T-helper 17 cell (primary cell): Measurements from ENCODE around the gene DDIAS. TPM values are rescaled to one million over a fixed set of nuclear protein-coding genes. Genes with fewer than 3 reads are reported as not detected.
"Not testable (repeated sequence)": the region's sequence is repeated elsewhere in the genome, so short reads cannot be mapped to it uniquely, and the experiment has no call there.

Source experiments
- ATAC-seq: fragments of 150-1000 bp; cut with Tn5 transposase; 2 replicates; pipeline ENCODE4 v1.10.0; 2021; ENCODE audit warnings: mild to moderate bottlenecking, moderate library complexity
- DNase-seq, 3 donors: peaks; one replicate each; pipeline versions ENCODE4 v3.0.0 to v3.0.0-alpha.2; 2020 to 2021
- H3K9me3 ChIP-seq: one replicate; pipeline ENCODE4 v1.7.0; 2013; ENCODE audit warnings: low read length, mild to moderate bottlenecking; ENCODE audit not compliant: control insufficient read depth, poor library complexity, severe bottlenecking
- H3K27ac Mint-ChIP-seq: one replicate; pipeline ENCODE4 v1.8.0; 2022; ENCODE audit warnings: mild to moderate bottlenecking, moderate library complexity, mixed read lengths
- H3K27me3 Mint-ChIP-seq: one replicate; pipeline ENCODE4 v1.8.0; 2022; ENCODE audit warnings: mixed read lengths
- H3K36me3 Mint-ChIP-seq: one replicate; pipeline ENCODE4 v1.8.0; 2022; ENCODE audit warnings: low read depth, mixed read lengths
- H3K4me1 Mint-ChIP-seq: one replicate; pipeline ENCODE4 v1.8.0; 2022; ENCODE audit warnings: mild to moderate bottlenecking, mixed read lengths
- H3K4me3 Mint-ChIP-seq: one replicate; pipeline ENCODE4 v1.8.0; 2022; ENCODE audit warnings: mild to moderate bottlenecking, moderate library complexity, mixed read lengths
- total RNA-seq, 4 donors: library from RNA in 2 of 4; stranded (reverse) in 2 of 4; gene quantifications; one replicate each; pipeline ENCODE4 v1.2.3 and lab custom pipeline; 2022 to 2026

DDIAS gene, protein sequence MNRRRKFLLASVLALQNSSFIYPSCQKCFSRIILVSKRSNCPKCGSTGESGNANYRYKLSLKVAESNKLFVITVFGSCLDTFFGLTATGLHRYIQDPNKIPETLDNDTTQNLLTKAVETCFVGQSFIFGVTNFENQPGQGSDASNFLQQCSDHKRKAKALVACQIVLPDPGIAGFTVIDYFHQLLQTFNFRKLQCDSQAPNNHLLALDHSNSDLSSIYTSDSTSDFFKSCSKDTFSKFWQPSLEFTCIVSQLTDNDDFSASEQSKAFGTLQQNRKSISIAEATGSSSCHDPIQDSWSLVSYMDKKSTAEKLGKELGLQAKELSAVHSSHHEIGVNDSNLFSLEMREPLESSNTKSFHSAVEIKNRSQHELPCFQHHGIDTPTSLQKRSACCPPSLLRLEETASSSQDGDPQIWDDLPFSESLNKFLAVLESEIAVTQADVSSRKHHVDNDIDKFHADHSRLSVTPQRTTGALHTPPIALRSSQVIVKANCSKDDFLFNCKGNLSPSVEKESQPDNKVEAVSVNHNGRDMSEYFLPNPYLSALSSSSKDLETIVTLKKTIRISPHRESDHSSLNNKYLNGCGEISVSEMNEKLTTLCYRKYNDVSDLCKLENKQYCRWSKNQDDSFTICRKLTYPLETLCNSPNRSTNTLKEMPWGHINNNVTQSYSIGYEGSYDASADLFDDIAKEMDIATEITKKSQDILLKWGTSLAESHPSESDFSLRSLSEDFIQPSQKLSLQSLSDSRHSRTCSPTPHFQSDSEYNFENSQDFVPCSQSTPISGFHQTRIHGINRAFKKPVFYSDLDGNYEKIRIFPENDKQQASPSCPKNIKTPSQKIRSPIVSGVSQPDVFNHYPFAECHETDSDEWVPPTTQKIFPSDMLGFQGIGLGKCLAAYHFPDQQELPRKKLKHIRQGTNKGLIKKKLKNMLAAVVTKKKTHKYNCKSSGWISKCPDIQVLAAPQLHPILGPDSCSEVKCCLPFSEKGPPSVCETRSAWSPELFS
- total RNA-seq (under 1 TPM; 0.47 to 0.52 TPM), total RNA-seq (lab: John Stamatoyannopoulos, UW) (1.2 to 3.0 reads per million in 2 donors)

DNA sequence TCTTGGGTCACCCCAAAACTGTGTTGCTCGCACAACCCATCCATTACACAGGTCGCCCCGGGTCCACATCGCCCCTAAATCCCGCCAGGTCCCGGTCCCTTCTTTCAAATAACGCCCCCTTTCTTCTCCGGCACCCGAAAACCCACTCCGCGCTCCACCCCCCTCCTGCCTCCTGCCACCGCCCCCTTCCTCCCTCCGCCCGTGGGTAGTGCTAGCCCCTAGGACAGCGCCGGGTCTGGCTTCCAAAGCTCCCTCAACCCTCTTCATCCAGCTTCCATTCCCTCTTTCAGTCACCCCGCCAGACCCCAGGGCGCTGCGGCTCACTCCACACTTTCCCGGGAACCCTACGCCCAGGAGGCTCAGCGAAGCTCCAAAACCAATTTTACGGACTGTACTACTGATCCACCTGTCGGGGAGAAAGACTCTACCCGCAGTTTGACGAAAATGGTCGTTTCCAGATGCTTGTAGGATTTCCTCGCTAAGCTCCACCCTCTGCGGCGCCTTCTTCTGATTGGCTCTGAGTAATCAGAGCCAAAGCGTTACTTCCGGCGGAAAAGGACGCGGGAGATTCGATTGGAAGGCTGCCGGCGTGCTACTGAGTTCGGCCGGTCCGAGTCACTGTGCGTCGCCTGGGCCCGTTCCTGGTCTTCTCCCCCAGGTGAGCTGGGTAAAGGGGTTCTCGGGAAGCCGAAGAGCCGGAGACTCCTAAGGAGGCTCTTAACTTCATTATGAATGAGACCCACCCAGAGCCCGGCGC lies at the start of gene DDIAS:
TSS of gene DDIAS (plus strand) at position 572 of the 757 bp plus-strand sequence. CDS start 13,003 bp downstream, outside the sequence.
- Mint-ChIP-seq H3K4me3 (peak within 1 kb of the TSS; percentile 98), H3K36me3 (peaks cover 5% of the 10 kb centered on the region), H3K27ac (peak within 1 kb of the TSS; percentile 100), H3K4me1 (peaks cover 41% of the 10 kb centered on the region), H3K27me3 (no peaks in the 10 kb centered on the region)
- H3K9me3 ChIP-seq, result no peaks in the 10 kb centered on the region
- ATAC-seq (peak; percentile 73), DNase-seq (peak; percentile 80 to 83 (median 81))

DNA sequence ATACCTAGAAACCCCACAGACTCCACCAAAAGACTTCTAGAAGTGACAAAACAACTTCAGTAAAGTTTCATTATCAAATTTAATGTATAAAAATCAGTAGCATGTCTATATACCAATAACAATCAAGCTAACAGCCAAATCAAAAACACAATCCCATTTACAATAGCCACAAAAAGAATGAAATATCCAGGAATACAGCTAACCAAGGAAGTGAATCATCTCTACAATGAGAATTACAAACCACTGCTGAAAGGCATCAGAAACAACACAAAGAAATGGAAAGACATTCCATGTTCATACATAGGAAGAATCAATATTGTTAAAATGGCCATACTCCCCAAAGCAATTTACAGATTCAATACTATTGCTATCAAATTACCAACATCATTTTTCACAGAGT lies 47.3 kb upstream of the DDIAS start:
- Mint-ChIP-seq H3K27ac (no peak overlapping the region), H3K4me3 (no peak overlapping the region), H3K4me1 (peaks cover 8% of the 10 kb centered on the region), H3K27me3 (no peaks in the 10 kb centered on the region), H3K36me3 (peaks cover 4% of the 10 kb centered on the region)
- ATAC-seq, result no peak
- no peaks in the 10 kb centered on the region for H3K9me3 ChIP-seq
- DNase-seq, result no peak

DNA sequence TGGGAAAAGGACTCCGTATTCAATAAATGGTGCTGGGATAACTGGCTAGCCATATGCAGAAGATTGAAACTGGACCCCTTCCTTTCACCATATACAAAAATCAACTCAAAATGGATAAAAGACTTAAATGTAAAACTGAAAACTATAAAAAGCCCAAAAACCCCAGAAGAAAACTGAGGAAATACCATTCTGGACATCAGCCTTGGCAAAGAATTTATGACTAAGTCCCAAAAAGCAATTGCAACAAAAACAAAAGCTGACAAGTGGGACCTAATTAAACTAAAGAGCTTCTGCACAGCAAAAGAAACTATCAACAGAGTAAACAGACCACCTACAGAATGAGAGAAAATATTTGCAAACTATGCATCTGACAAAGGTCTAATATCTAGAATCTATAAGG lies 46.6 kb upstream of the DDIAS start:
- not testable (repeated sequence) for ATAC-seq, H3K27me3 Mint-ChIP-seq, H3K9me3 ChIP-seq, DNase-seq, H3K27ac Mint-ChIP-seq, H3K36me3 Mint-ChIP-seq, H3K4me1 Mint-ChIP-seq, H3K4me3 Mint-ChIP-seq

GRCh38 chr11:82855616-82856015 lies 45.9 kb upstream of the DDIAS start:
- ATAC-seq (no peak), DNase-seq (no peak)
- H3K27me3 Mint-ChIP-seq, result no peaks in the 10 kb centered on the region
- peaks cover 8% of the 10 kb centered on the region for H3K4me1 Mint-ChIP-seq
- peaks cover 4% of the 10 kb centered on the region for H3K36me3 Mint-ChIP-seq
- H3K27ac Mint-ChIP-seq, result no peak overlapping the region
- no peak overlapping the region for H3K4me3 Mint-ChIP-seq
- no peaks in the 10 kb centered on the region for H3K9me3 ChIP-seq

DNA sequence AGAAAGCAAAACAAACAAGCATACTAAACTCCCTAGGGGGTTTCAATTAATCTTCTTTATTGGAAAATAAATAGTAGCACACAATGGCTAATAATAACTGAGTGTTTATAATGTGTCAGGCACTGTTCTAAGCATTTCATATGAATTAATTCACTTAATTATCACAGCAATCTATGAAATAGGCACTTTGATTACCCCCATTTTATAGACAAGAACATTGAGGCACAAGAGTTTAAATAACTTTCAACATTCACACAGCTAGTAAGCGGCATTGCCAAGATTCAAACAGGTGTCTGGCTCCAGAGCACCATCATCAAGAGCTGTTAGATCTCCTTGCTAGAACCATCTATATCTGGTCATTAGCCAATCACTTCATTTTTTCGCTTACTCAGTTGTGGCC lies 44.4 kb upstream of the DDIAS start:
- Mint-ChIP-seq H3K27me3 (no peaks in the 10 kb centered on the region), H3K4me1 (peaks cover 8% of the 10 kb centered on the region), H3K36me3 (no peaks in the 10 kb centered on the region), H3K4me3 (no peak overlapping the region), H3K27ac (no peak overlapping the region)
- no peaks in the 10 kb centered on the region for H3K9me3 ChIP-seq
- DNase-seq (no peak), ATAC-seq (no peak)

- H3K36me3 Mint-ChIP-seq, result no peaks in the 10 kb centered on the region
Observed at GRCh38 chr11:82858133-82858532, 43.4 kb upstream of the DDIAS start.

GRCh38 chr11:82858556-82859091 lies 42.9 kb upstream of the DDIAS start:
- Mint-ChIP-seq H3K4me3 (no peak overlapping the region), H3K36me3 (no peaks in the 10 kb centered on the region), H3K27ac (peak overlapping the region; percentile 24), H3K4me1 (peaks cover 5% of the 10 kb centered on the region), H3K27me3 (no peaks in the 10 kb centered on the region)
- ATAC-seq (no peak), DNase-seq (no peak)
- no peaks in the 10 kb centered on the region for H3K9me3 ChIP-seq

More at GRCh38 chr11:82858133-82858532, 43.4 kb upstream of the DDIAS start:
- H3K4me1 Mint-ChIP-seq, result peaks cover 8% of the 10 kb centered on the region
- H3K27me3 Mint-ChIP-seq, result no peaks in the 10 kb centered on the region
- H3K27ac Mint-ChIP-seq, result peak overlapping the region; percentile 24
- DNase-seq, result no peak
- ATAC-seq, result no peak
- H3K9me3 ChIP-seq, result no peaks in the 10 kb centered on the region
- no peak overlapping the region for H3K4me3 Mint-ChIP-seq

DNA sequence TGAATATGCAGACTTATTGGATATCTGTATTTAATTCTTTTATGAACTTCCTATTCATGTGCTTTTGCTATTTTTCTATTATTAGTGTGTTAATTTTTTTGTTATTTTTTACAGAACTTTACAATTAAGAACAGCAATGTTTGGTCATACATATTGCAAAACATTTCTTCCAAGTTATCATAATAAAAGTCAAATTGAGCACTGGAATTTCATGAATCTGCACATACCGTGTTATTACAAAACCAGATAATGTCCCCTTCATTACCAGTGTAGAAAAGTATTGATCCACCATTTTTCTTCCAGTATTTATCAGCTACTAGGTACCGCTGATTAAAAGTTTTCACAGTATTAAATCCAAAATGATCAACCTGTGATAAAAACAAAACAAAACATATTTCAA lies 41.8 kb upstream of the DDIAS start:
- no peak overlapping the region for H3K4me3 Mint-ChIP-seq
- peaks cover 5% of the 10 kb centered on the region for H3K4me1 Mint-ChIP-seq
- H3K27me3 Mint-ChIP-seq, result no peaks in the 10 kb centered on the region
- no peaks in the 10 kb centered on the region for H3K36me3 Mint-ChIP-seq
- no peaks in the 10 kb centered on the region for H3K9me3 ChIP-seq
- no peak overlapping the region for H3K27ac Mint-ChIP-seq
- ATAC-seq, result no peak
- DNase-seq, result no peak

GRCh38 chr11:82862379-82862778 lies 39.2 kb upstream of the DDIAS start:
- ATAC-seq (no peak), DNase-seq (no peak)
- no peak overlapping the region for H3K27ac Mint-ChIP-seq

GRCh38 chr11:82863209-82863608 lies 38.3 kb upstream of the DDIAS start:
- ATAC-seq, result no peak
- Mint-ChIP-seq H3K27me3 (no peaks in the 10 kb centered on the region), H3K27ac (no peak overlapping the region), H3K36me3 (no peaks in the 10 kb centered on the region), H3K4me3 (no peak overlapping the region), H3K4me1 (peaks cover 10% of the 10 kb centered on the region)
- H3K9me3 ChIP-seq, result no peaks in the 10 kb centered on the region
- no peak for DNase-seq

More at GRCh38 chr11:82862379-82862778, 39.2 kb upstream of the DDIAS start:
- Mint-ChIP-seq H3K4me1 (peaks cover 7% of the 10 kb centered on the region), H3K36me3 (no peaks in the 10 kb centered on the region), H3K27me3 (no peaks in the 10 kb centered on the region), H3K4me3 (no peak overlapping the region)
- H3K9me3 ChIP-seq, result no peaks in the 10 kb centered on the region

DNA sequence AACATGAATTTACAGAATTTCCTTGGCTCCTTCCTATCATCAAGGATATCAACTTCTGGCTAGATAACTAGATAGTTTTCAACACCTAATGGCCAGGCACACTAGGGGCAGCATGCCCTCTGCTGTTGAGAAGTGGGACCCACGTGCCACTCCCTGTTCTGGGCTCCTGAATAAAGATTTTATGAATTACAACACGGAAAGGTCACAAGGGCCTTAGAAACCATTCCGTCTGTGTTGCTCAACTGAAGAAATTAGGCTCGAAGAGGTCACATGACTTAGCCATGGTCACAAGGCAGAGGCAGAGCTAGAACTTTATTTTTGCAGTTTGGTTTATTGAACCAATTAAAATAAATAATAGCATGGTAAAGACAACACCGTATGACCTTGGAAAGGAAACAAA lies 37.3 kb upstream of the DDIAS start:
- H3K4me1 Mint-ChIP-seq, result peaks cover 10% of the 10 kb centered on the region
- DNase-seq (no peak), ATAC-seq (peak; percentile 46)
- H3K9me3 ChIP-seq, result no peaks in the 10 kb centered on the region
- no peak overlapping the region for H3K4me3 Mint-ChIP-seq
- no peaks in the 10 kb centered on the region for H3K27me3 Mint-ChIP-seq
- H3K36me3 Mint-ChIP-seq, result no peaks in the 10 kb centered on the region
- H3K27ac Mint-ChIP-seq, result no peak overlapping the region

GRCh38 chr11:82865841-82866240 lies 35.7 kb upstream of the DDIAS start:
- H3K9me3 ChIP-seq, result no peaks in the 10 kb centered on the region
- no peak for ATAC-seq
- no peak for DNase-seq
- H3K27ac Mint-ChIP-seq, result no peak overlapping the region
- H3K27me3 Mint-ChIP-seq, result no peaks in the 10 kb centered on the region
- H3K4me3 Mint-ChIP-seq, result no peak overlapping the region
- H3K4me1 Mint-ChIP-seq, result peaks cover 10% of the 10 kb centered on the region
- no peaks in the 10 kb centered on the region for H3K36me3 Mint-ChIP-seq
